ENCODE measurements around the gene UBE2J2.
"Not testable (repeated sequence)": the region's sequence is repeated elsewhere in the genome, so short reads cannot be mapped to it uniquely, and the experiment has no call there.

UBE2J2 gene

DNA sequence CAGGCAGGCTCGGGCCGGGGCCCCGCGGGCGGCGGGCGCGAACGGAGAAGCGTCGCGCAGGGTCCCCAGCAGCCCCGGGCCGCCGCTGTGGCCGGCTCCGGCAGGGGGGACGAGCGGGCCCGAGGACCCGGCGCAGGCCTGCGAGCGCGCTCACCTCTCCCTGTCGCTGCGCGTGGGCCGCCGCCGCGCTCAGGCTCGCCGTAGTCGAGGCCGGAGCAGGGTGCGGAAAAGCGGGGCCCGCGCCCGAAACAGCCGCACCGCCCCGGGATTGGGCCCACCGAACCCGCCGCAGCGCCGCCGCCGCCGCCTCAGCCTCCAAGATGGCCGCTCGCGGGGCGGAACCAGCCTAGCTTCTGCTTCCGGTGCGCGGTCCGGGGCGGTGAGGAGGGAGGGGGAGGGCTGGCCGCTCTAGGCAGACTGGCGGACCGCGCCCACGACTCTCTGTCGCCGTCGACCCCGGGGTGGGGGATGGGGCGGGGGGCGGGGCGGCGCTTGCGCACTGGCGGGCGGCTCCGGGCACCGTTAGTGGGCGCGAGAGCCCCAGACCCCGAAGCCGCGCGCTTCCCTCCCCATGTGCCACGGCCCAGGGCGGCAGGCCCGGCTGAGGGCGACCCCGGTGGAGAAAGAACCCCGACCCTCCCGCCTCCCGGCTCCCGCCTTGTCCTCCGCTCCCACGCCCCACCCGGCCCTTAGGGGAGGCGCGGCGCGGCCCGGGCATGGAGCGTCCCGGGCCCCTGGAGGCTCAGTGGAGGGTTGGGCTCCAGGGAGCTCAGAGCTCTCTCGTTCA, at the start of gene UBE2J2:
TSS of gene UBE2J2 (minus strand) at position 343 of the 787 bp plus-strand sequence. CDS start 5,862 bp downstream, outside the sequence.
- DNase-seq (ENCODE audit: low spot score), result peak; percentile 96

DNA sequence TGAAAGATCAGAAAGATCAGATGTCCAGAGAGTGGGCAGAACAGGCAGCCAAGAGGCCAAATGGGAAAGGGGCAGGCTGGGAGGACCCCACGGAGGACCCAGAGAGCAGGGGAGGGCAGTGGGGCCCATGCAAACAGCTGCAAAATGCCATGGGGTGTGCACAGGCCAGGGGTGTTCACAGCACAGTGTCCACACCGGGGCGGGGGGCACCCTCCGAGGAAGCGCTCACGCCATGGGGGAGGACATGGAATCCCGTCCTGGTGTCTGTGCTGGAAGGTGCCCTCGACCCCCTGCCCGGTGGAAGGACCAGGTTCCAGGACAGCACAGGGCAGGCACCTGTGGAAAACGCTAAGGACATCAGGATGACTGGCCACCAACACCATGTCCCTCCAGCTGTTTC, 49.3 kb upstream of the UBE2J2 start:
- DNase-seq (ENCODE audit: low spot score), result no peak

DNA sequence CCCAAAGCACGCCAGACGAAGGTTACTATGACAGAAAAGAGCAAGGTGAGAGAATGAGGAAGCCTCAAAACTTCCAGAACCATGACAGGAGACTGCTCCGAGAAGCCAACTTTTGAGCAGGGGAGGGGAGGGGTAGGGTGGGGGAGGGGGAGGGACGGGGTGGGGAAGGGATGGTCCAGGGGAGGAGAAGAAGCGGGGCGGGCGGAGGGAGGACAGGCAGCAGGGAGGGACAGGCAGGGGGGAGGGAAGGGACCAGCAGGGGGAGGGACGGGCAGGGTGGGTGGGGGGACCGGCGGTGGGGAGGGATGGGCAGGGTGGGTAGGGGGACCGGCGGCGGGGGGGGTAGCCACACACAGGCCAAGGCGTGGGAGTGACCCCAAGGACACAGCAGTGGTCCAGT, 48.8 kb upstream of the UBE2J2 start:
- no peak for DNase-seq (ENCODE audit: low spot score)

DNA sequence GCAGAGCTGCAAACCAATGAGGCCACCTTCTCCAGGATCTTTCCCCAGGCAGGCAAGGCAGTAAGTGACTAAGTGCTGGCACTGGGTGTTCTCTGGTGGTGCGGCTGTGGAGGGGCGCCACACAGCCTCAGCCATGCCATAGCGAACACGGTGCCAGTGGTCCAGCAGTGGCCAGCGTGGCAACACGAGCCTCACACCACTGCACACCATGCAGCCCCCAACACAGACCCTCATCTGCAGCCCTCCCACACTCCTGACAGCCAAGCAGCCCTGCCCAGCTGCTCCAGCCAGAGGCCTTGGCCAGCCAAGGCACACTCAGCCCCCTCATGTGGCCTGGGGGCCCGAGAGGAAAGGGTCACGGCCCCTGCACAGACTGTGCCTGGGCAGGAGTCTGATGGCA, 47.8 kb upstream of the UBE2J2 start:
- DNase-seq (ENCODE audit: low spot score), result no peak

DNA sequence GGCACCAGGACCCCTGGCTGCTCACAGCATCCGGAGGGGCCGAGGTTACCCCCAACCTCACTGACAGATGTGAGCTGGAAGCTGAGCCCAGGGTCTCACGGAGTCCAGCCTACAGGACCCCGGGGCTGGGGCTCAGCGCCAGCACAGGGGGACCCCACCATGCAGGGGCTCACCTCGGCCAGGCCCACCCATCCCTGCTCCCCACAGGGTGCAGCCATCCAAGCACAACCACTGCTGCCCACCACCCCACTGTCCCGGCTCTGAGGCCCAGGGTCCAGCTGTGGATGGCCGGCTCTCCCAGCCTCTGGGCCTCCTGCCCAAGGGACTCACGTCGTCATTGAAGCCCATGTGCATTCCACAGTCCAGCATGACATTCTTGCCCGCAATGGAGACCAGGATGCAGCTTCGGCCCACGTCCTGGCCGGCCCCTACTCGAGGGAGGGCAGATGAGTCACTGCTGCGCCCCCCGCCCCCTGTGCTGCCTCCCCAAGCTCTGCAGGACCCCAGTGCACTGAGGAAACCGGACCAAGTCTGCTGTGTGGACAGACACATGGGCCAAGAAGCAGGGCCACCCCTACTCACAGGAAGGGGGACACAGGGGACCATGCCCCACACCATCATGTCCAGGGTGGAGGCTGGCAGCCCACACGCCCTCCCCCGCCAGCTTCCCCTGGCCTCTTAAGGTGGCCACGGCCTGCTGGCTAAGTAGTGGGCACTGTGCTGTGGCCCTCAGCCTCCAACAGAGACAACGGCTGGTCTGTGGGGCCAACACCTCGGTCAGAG, 47.2 kb upstream of the UBE2J2 start:
- DNase-seq (ENCODE audit: low spot score), result no peak

DNA sequence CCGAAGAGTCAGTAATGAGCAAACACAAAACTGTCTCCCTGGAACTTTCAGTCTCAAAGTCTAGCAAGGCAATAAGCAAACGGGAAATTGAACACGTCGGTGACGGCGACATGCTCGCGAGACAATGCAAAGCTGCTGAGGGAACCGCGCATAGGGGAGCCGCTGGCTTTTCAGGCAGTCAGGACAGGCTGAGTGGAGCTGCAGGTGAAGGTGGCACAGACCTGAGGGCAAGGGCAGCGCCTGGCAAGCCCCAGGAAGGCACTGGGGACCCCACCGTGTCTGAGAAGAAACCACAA, 45.9 kb upstream of the UBE2J2 start:
- no peak for DNase-seq (ENCODE audit: low spot score)

DNA sequence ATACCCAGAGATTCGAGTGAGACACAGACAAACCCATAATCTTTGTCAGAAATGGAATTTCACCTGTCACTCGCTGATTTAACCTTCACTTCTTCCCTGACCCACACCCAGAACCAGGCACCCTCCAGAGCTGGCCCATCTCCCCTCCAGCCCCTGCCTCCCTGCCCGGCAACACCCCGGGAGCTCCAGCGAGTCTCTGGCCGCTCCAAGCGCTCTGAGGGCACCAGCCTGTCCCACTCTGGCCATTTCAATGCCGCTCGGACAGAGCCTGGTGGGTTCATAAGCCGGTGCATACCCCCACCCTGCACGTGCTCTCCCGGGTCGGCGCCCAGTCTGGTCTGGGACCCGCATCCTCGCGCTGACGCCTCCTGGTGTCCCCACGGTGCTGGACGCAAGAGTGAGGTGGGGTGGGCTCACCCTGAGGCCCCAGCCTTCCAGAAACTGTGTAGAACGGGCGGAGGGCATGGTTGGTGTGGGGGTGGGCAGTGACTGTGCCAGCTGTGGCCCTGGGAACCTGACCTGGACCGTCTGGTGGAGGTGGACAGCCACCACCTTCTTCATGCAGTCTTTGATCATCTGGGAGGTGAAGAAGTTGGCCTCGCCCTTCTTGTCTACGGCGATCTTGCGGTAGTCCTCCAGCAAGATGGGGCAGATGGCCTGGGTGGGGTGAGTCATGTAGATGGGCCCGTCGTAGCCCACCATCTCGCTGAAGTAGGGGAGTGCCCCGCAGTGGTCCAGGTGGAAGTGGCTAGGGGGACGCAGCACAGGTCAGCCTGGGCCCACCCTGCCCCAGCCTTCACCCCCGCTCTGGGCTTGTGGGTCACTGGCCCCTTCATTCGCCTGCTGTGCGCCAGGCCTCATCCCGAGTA, 45.4 kb upstream of the UBE2J2 start:
- DNase-seq (ENCODE audit: low spot score), result no peak

DNA sequence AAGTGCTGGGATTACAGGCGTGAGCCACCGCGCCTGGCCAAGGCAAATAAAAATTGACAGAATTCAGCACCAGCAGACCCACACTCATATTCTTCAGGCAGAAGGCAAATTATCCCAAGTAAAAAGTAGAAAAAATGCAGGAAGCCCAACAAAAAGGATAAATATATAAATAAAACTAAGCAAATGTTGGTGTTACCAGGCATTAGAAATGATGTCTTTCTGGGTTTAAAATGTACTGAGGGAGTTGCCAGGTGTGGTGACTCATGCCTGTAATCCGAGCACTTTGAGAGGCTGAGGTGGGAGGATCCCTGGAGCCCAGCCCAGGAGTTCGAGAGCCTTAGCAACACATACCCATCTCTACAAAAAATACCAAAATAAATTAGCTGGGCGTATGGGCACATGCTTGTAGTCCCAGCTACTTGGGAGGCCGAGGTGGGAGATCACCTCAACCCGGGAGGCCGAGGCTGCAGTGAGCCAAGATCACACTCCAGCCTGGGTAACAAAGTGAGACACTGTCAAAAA, 44.5 kb upstream of the UBE2J2 start:
- peak; percentile 79 for DNase-seq (ENCODE audit: low spot score)

DNA sequence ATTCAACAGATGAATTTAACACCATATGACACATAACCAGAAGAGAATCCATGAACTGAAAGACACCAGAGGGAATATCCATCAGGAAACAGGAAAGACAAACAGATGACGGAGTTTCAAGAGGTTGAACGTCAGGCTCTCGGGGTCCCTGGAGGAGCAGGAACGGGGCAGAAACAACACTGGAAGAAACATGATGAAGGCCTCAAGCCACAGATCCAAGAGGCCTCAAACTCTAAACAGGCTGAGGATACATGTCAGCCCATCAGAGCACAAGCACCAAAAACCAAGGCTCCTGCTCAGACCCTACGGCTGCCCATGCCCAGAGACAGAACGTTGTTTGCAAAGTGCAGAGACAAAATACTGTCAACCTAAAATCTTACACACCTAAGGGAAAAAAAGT, 43.8 kb upstream of the UBE2J2 start:
- DNase-seq (ENCODE audit: low spot score), result no peak

DNA sequence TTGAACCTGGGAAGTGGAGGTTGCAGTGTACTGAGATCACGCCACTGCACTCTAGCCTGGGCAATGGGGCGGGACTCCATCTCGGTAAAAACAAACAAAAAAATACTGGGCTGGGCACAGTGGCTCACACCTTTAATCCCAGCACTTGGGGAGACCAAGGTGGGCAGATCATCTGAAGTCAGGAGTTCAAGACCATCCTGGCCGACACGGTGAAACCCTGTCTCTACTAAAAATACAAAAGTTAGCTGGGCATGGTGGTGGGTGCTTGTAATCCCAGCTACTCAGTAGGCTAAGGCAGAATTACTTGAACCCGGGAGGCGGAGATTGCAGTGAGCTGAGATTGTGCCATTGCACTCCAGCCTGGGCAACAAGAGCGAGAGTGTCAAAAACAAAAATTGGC, 42.5 kb upstream of the UBE2J2 start:
- DNase-seq (ENCODE audit: low spot score), result not testable (repeated sequence)

DNA sequence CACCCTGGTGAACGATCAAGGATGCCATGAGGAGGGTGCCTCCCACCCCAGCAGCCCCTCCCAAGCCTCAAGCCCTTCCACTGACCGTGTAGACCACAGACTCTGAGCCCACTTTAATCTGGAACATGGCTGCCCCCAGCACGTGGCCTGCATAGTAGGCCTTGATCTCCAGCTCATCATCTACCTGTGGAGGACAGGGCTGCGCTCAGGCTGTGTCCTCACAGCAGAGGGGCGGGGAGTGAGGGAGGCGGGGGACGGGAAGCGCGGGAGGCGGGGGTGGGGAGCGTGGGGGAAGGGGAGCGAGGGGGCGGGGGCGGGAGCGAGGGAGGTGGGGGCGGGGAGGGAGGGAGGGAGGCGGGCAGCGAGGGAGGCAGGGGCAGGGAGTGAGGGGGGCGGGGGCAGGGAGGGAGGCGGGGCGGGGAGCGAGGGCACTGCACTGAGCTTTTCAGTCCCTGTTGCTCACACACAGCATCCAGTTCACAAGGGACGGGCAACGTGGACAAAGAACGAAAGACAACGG, 41.8 kb upstream of the UBE2J2 start:
- DNase-seq (ENCODE audit: low spot score), result no peak

DNA sequence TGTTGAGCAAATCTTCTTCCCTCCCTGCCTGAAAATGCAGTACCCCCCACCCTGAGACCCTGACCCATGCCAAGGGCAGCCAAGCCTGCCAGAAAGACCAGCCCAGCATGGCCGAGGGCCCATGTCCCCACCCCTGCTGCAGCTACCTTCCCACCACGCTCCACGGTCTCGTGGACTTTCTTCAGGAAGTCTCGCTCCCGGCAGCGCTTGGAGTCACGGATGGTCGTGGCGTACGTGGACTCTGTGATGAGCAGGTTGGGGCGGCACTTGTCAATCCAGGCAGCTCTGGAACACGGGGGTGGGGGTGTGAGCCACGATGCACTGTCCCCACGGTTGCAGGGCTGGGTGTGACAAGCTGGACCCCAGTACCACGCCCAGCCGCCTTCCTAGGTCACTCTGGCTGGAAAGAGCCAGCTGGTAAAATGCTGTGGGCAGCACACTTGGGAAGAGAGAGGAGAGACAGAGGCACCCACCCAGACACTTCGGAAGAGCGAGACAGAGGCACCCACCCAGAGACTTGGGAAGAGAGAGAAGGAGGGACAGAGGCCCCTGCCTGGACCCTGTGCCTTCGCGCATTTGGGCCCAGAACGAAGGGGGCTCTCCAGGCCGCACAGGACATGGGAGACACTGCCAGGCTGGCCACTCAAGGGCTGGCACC, 41.2 kb upstream of the UBE2J2 start:
- no peak for DNase-seq (ENCODE audit: low spot score)

DNA sequence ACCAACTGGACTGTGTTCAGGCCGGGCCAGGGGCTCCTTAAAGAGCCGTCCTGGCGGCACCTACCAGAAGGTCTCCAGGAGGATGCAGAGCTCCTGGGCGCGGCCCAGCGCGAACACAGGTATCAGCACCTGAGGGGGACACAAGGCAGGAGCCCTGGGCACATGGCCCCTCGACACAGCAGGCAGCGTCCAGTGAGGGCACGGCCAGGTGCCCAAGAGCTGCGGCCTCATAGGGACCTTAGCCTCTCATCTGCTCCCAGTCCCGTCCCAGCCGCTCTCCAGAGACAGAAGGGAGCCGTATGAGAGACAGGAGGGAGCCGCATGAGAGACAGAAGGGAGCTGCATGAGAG, 40.6 kb upstream of the UBE2J2 start:
- no peak for DNase-seq (ENCODE audit: low spot score)

DNA sequence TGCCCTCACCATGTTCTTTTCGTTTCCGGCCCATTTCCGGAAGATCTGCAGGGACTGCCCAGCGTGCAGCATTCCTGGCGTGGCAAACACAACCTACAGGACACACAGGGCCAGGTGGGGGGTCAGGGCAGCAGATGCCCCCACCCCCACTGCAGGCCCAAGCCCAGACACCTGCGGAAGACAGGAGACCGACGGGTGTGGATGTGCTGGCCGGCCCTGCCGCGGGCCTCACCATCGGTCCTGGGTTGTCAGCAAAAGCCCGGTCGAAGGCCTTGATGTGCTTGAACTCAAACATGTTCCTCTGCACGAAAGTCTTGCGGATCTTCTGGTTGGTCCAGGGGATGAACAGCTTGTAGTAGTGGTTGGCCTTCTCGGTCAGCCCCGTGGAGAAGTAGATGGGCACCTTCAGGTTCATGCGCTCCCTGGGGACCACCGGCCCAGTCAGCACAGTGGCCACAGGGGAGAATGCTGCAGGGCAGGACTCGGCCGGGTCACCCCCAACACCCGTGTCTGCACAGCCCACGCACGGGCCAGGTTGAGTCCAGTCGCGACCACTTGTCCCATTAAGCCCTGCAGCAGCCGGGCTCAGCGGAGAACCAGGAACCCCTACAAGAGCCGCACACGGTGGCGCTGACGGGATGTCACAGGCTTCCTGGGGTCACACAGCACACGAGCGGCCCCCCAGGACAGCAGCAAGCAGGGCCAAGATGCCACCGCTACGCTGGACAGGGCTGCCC, 40.0 kb upstream of the UBE2J2 start:
- no peak for DNase-seq (ENCODE audit: low spot score)

DNA sequence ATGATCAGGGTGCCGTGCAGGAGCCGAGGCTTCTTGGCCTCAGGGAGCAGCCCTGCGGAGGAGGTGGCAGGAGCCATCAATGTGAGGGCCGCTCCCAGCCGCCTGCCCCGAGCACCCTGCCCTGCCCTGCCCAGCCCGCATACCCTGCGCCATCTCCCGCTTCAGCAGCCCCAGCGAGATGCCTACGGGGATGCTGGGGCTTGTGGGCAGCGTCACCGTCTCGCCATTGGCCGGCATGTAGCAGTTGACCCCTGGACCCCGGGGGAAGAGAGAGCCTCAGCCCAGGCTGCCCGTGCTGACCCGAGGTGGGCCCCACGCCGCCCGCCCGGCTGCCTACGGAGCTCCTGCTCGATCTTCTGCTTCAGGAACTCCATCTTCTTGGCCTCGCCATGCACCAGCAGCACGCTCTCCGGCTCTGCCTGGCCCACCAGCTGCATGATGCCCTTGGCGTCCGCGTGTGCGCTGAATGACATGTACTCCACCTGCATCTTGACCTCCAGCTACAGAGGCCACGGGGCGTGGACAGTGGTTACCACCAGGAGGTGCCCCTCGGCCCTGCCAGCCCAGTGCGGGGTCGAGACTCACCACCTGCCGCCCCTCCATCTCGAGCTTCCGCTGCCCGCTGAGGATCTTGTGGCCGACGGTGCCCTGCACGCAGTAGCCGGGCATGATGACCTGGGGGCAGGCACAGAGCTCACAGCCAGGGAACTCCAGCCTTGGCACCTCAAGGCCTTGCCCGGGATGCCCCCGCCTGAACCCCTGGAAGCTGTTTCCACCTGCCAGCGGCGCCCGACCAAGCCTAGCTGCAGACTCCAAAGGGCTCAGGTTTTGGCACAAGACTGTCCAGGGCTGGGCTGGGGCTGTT, 39.0 kb upstream of the UBE2J2 start:
- DNase-seq (ENCODE audit: low spot score), result no peak

DNA sequence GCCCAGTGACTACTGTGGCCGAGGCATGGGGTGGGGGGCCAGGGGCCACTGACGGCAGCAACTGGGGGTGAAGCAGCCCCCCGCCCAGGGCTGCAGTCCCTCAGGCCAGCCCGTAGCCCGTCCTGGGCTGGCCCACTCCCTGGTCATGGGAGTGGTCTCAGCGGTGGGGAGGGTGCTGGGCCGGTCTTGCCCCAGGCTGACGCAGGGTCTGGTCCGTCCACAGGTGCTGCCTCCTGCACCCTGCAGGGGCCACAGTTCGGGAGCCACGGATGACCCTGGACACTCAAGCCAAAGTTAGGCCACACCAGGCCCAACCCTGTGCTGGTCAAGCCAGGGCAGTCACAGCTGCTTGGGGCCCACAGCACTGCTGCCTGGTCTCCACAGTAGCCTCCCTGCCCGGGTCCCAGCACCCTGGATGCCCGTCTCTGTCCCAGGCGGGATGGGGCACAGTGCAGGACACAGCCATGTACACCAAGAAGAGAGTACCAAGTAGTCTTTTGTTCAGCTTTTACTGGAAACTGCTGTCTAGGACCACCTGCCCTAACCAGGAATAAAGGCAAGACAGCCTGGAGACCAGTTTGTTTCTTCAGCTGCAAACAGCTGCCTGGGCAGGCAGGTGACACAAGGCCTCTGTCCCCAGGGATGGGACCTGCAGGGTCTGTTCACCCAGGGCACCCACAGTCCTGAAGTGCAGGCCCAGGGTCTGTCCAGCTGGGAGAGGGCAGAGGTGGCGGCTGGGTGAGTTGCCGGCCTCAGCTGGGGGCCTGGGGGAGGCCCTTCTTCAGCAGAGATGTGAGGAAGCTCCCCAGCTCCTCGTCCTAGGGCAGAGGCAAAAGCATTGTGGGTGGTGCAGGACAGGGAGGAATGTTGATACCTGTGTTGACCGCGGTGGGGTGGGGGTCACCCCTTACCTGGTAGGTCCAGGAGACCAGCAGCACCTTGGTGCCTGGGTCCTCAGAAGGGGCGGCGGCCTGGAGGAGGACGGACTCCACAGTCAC, 37.8 kb upstream of the UBE2J2 start:
- no peak for DNase-seq (ENCODE audit: low spot score)

DNA sequence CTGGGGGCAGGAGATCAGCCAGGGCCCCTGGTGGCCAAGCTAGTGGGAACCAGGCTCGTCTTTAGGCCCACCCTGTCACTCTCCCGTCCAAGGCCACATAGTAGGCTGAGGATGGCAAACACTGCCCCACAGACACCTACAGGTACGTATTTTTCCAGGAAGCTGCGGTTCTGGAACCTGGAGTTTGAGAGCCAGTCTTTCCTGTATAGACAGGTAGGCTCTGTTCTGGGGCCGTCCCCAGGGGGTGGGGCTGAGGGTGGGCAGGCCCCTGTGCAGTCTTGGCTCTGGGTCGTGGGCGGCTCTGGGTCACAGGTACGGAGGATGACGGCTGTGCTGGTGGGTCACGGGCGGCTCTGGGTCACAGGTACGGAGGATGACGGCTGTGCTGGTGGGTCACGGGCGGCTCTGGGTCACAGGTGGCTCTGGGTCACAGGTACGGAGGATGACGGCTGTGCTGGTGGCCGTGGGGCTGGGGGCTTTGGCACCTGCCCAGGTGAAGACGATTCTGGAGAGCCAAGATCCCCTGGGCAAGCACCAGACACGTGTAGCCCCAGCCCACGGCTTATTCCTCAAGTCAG, 36.9 kb upstream of the UBE2J2 start:
- no peak for DNase-seq (ENCODE audit: low spot score)

DNA sequence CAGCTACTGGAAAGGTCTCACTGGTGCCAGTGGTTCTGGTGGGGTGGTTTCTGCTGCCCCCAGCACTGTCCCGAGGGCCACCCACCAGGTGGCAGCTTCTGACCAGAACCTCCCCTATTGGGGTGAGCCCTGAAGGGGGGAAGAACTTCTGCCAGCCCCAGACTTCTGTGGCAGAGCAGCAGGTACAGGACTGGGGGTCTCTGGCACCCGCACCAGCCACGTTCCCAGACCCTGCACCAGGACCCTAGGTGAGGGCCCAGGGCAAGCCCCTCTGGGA, 36.4 kb upstream of the UBE2J2 start:
- no peak for DNase-seq (ENCODE audit: low spot score)

Data from Ammon's horn (tissue), 1 donor.